GM19239 (cell line): ENCODE data around the gene RPL19.
"Not testable (repeated sequence)": the region's sequence is repeated elsewhere in the genome, so short reads cannot be mapped to it uniquely, and the experiment has no call there.

ENCODE experiments used
- DNase-seq: peaks from one replicate; pipeline ENCODE4 v3.0.0; 2011; ENCODE audit warnings: low spot score; ENCODE audit not compliant: insufficient read length
- FAIRE-seq: peaks from 2 replicates; lab custom pipeline; 2011; peaks lifted over from hg19 to GRCh38; lab: Jason Lieb, UNC

RPL19 gene

GRCh38 chr17:39200070-39200879, at the start of gene RPL19:
Gene RPL19 (plus strand): TSS chr17:39200283. CDS start chr17:39200345, 62 bp downstream.
- DNase-seq (peak; percentile 85), FAIRE-seq (peak; percentile 97)

- no peak for FAIRE-seq
- no peak for DNase-seq
Observed at GRCh38 chr17:39150795-39151149, 49.3 kb upstream of the RPL19 start.

GRCh38 chr17:39151150-39151942, 48.7 kb upstream of the RPL19 start, which contains the start of gene PLXDC1:
Gene PLXDC1 (minus strand): TSS chr17:39151637. CDS start chr17:39151437, 200 bp downstream.
- DNase-seq (no peak), FAIRE-seq (no peak)

- FAIRE-seq (no peak), DNase-seq (no peak)
Observed at GRCh38 chr17:39151943-39152818, 47.9 kb upstream of the RPL19 start.

- DNase-seq (peak; percentile 55), FAIRE-seq (no peak)
Observed at GRCh38 chr17:39153599-39154051, 46.5 kb upstream of the RPL19 start.

- no peak for DNase-seq
- FAIRE-seq: no peak
Observed at GRCh38 chr17:39155654-39156053, 44.4 kb upstream of the RPL19 start.

- FAIRE-seq (no peak), DNase-seq (no peak)
Observed at GRCh38 chr17:39156491-39156890, 43.6 kb upstream of the RPL19 start.

GRCh38 chr17:39158623-39159022, 41.5 kb upstream of the RPL19 start:
- DNase-seq: no peak
- no peak for FAIRE-seq

GRCh38 chr17:39161962-39162361, 38.1 kb upstream of the RPL19 start:
- FAIRE-seq: no peak
- no peak for DNase-seq

- peak; percentile 90 for FAIRE-seq
- peak; percentile 88 for DNase-seq
Observed at GRCh38 chr17:39164675-39165143, 35.4 kb upstream of the RPL19 start.

GRCh38 chr17:39165178-39165840, 34.8 kb upstream of the RPL19 start:
- DNase-seq (no peak), FAIRE-seq (no peak)

- FAIRE-seq (no peak), DNase-seq (no peak)
Observed at GRCh38 chr17:39165841-39166349, 34.2 kb upstream of the RPL19 start, which contains the start of gene ARL5C. Gene ARL5C (minus strand): TSS chr17:39166161. CDS start chr17:39165760, 401 bp downstream.

GRCh38 chr17:39166437-39167335, 33.4 kb upstream of the RPL19 start:
- FAIRE-seq (no peak), DNase-seq (no peak)

GRCh38 chr17:39167476-39167875, 32.6 kb upstream of the RPL19 start:
- no peak for DNase-seq
- FAIRE-seq: no peak

- not testable (repeated sequence) for FAIRE-seq, DNase-seq
Observed at GRCh38 chr17:39168503-39168902, 31.6 kb upstream of the RPL19 start.

GRCh38 chr17:39169101-39169500, 31.0 kb upstream of the RPL19 start:
- no peak for FAIRE-seq
- no peak for DNase-seq

- FAIRE-seq (no peak), DNase-seq (no peak)
Observed at GRCh38 chr17:39169518-39169917, 30.6 kb upstream of the RPL19 start.

- no peak for DNase-seq
- no peak for FAIRE-seq
Observed at GRCh38 chr17:39170109-39170508, 30.0 kb upstream of the RPL19 start.
